HCT116 (cell line): Measurements from ENCODE around the gene SLC23A1. TPM values are rescaled to one million over a fixed set of nuclear protein-coding genes. Genes with fewer than 3 reads are reported as not detected.

ENCODE experiments used
- ATAC-seq: fragments of 200-7000 bp; cut with Tn5 transposase; 2 replicates; pipeline ENCODE4 v1.9.1; 2020; ENCODE audit warnings: mild to moderate bottlenecking, moderate library complexity
- BruUV-seq: library from RNA; stranded (reverse); fragments of 400-500 nt; replicated peaks from 2 replicates; lab custom pipeline; 2021; lab: Mats Ljungman, UMichigan
- CTCF ChIA-PET: fragments of 300-600 bp; sonication (Branson Sonifier 250); formaldehyde crosslinking; loops from one replicate; lab custom pipeline; 2021; ENCODE audit warnings: antibody characterized with exemption; lab: Charles Lee
- POLR2A ChIA-PET: fragments of 300-600, 350-600 bp; sonication (Branson Sonifier 250); formaldehyde crosslinking; loops from one replicate; lab custom pipeline; 2021; ENCODE audit warnings: antibody characterized with exemption; lab: Charles Lee
- RAD21 ChIA-PET, 2 experiments: fragments of 300-600 bp; sonication (Branson Sonifier 250); formaldehyde crosslinking; loops; one replicate each; lab custom pipeline; 2023; ENCODE audit warnings: low total read pairs in 2 of 2; ENCODE audit not compliant: uncharacterized antibody in 2 of 2, unreplicated experiment in 2 of 2, low non-redundant PET in 1 of 2; lab: Charles Lee
- DNase-seq: peaks from one replicate; pipeline ENCODE4 v3.0.0-alpha.2; 2010; ENCODE audit warnings: low read depth, low spot score
- H2AFZ ChIP-seq: fragments of 200-600 bp; shearing (Covaris generic), sonication (generic); 2 replicates; pipeline ENCODE4 v1.6.1; 2017; ENCODE audit warnings: low read depth, mixed run types, mixed read lengths, antibody characterized with exemption, low read length; ENCODE audit not compliant: poor library complexity, severe bottlenecking
- H3K27ac ChIP-seq: 2 replicates; pipeline ENCODE4 v1.5.1; 2012; ENCODE audit warnings: low read depth, low read length
- H3K27me3 ChIP-seq: fragments of 200-600 bp; sonication (generic); 2 replicates; pipeline ENCODE4 v1.6.1; 2016; ENCODE audit warnings: mixed run types, low read length, mixed read lengths; ENCODE audit not compliant: insufficient read depth
- H3K36me3 ChIP-seq, 2 experiments: fragments of 200-500 bp in 1 of 2; fragments of 200-600 bp in 1 of 2; sonication (Bioruptor generic) in 1 of 2; sonication (generic) in 1 of 2; 2 replicates each; pipeline versions ENCODE4 v1.5.1 to v1.6.1; 2014 to 2016; ENCODE audit warnings: low read length in 2 of 2, inconsistent platforms in 1 of 2, mixed read lengths in 1 of 2, mixed run types in 1 of 2; ENCODE audit not compliant: insufficient read depth in 2 of 2, control insufficient read depth in 1 of 2
- H3K4me1 ChIP-seq, 2 experiments: fragments of 200-600 bp in 1 of 2; sonication (generic) in 1 of 2; 2 replicates each; pipeline versions ENCODE4 v1.5.1 to v1.6.1; 2012 to 2017; ENCODE audit warnings: low read length in 2 of 2, inconsistent platforms in 1 of 2, mild to moderate bottlenecking in 1 of 2, mixed read lengths in 1 of 2, mixed run types in 1 of 2, moderate library complexity in 1 of 2; ENCODE audit not compliant: insufficient read depth in 2 of 2, control insufficient read depth in 1 of 2
- H3K4me2 ChIP-seq: fragments of 200-600 bp; sonication (generic); 2 replicates; pipeline ENCODE4 v1.6.1; 2017; ENCODE audit warnings: mixed run types, low read length, mixed read lengths
- H3K4me3 ChIP-seq, 2 experiments: fragments of 200-600 bp in 1 of 2; sonication (generic) in 1 of 2; replicated peaks in 1 of 2; 2 replicates each; pipeline ENCODE4 v1.5.1; 2011 to 2016; ENCODE audit warnings: low read length in 2 of 2, control low read depth in 1 of 2, low read depth in 1 of 2, mild to moderate bottlenecking in 1 of 2, mixed read lengths in 1 of 2, mixed run types in 1 of 2
- H3K79me2 ChIP-seq: fragments of 200-600 bp; sonication (generic); 2 replicates; pipeline ENCODE4 v1.6.1; 2017; ENCODE audit warnings: mild to moderate bottlenecking, mixed run types, low read length, moderate library complexity, mixed read lengths; ENCODE audit not compliant: insufficient read depth
- H3K9ac ChIP-seq: fragments of 200-600 bp; sonication (generic); 2 replicates; pipeline ENCODE4 v1.6.1; 2016; ENCODE audit warnings: low read length, mixed read lengths
- H3K9me2 ChIP-seq: fragments of 200-600 bp; sonication (generic), shearing (Covaris generic); 2 replicates; pipeline ENCODE4 v1.6.1; 2017; ENCODE audit warnings: mixed run types, mild to moderate bottlenecking, moderate library complexity; ENCODE audit not compliant: insufficient read depth
- H3K9me3 ChIP-seq, 2 experiments: fragments of 200-500 bp in 1 of 2; fragments of 200-600 bp in 1 of 2; sonication (Bioruptor generic) in 1 of 2; sonication (generic) in 1 of 2; 2 replicates each; pipeline ENCODE4 v1.6.1; 2014 to 2017; ENCODE audit warnings: low read length in 2 of 2, mixed read lengths in 2 of 2, inconsistent platforms in 1 of 2, low read depth in 1 of 2, mild to moderate bottlenecking in 1 of 2, mixed run types in 1 of 2, moderate library complexity in 1 of 2; ENCODE audit not compliant: control insufficient read depth in 1 of 2, insufficient read depth in 1 of 2
- H4K20me1 ChIP-seq: fragments of 200-600 bp; sonication (generic), shearing (Covaris generic); 2 replicates; pipeline ENCODE4 v1.6.1; 2017; ENCODE audit warnings: mixed run types, mild to moderate bottlenecking, moderate library complexity; ENCODE audit not compliant: insufficient read depth
- CEBPB ChIP-seq: IDR thresholded peaks from 2 replicates; pipeline ENCODE4 v1.6.1; 2012; ENCODE audit warnings: low read depth
- CTCF ChIP-seq, 3 experiments: fragments of 200-600 bp in 1 of 3; sonication (generic) in 1 of 3; IDR thresholded peaks in 2 of 3; conservative IDR thresholded peaks in 1 of 3; 2 replicates each; pipeline ENCODE4 v1.5.1; 2012 to 2017; ENCODE audit warnings: low read depth in 2 of 3, low read length in 2 of 3, antibody characterized with exemption in 1 of 3, borderline replicate concordance in 1 of 3, control low read depth in 1 of 3, mild to moderate bottlenecking in 1 of 3, mixed read lengths in 1 of 3, mixed run types in 1 of 3, moderate library complexity in 1 of 3; ENCODE audit not compliant: insufficient read depth in 1 of 3
- POLR2A ChIP-seq: IDR thresholded peaks from 2 replicates; pipeline ENCODE4 v1.7.0; 2011; ENCODE audit warnings: borderline replicate concordance; ENCODE audit not compliant: insufficient read depth, insufficient read length; ENCODE audit errors: extremely low read depth
- POLR2AphosphoS5 ChIP-seq: IDR thresholded peaks from 2 replicates; pipeline ENCODE4 v1.6.1; 2011; ENCODE audit warnings: mild to moderate bottlenecking, low read depth, low read length, moderate library complexity
- YY1 ChIP-seq: IDR thresholded peaks from 2 replicates; pipeline ENCODE4 v1.6.1; 2011; ENCODE audit warnings: low read length, low read depth, moderate library complexity, mild to moderate bottlenecking; ENCODE audit not compliant: insufficient replicate concordance; ENCODE audit errors: extremely low read depth
- ZBTB33 ChIP-seq: IDR thresholded peaks from 2 replicates; pipeline ENCODE4 v1.6.1; 2011; ENCODE audit warnings: mild to moderate bottlenecking, low read length, moderate library complexity; ENCODE audit not compliant: insufficient replicate concordance; ENCODE audit errors: extremely low read depth
- ZFX ChIP-seq: fragments of 450-650 bp; IDR thresholded peaks from 2 replicates; pipeline ENCODE4 v1.6.1; 2017
- ZNF274 ChIP-seq: fragments of 200-500 bp; sonication (Bioruptor generic); IDR thresholded peaks from 2 replicates; pipeline ENCODE4 v1.6.1; 2014; ENCODE audit warnings: mild to moderate bottlenecking, low read depth, low read length, inconsistent platforms
- intact Hi-C: fragments of 100-400 bp; cut with micrococcal nuclease; formaldehyde crosslinking; loops from 2 replicates; pipeline ENCODE4 v1.10.0; 2022
- total RNA-seq: library from RNA; stranded (reverse); gene quantifications from one replicate; pipeline ENCODE4 v1.2.1, GENCODE V29; 2021; ENCODE audit not compliant: unreplicated experiment

Gene SLC23A1
- total RNA-seq, 1 experiment from 2014 or later = not detected

- Histone ChIP-seq H2AFZ (peak overlapping the region; percentile 68), H3K27me3 (no peaks in the 10 kb centered on the region), H3K79me2 (peaks cover 8% of the 10 kb centered on the region; the same call in 1 of the 2 replicates), H3K9ac (peak overlapping the region; percentile 89), H3K9me2 (no peaks in the 10 kb centered on the region), H3K27ac (peak overlapping the region; percentile 82), H3K4me1 (peaks cover 15 to 56% of the 10 kb centered on the region in 2 experiments), H3K9me3 (no peaks in the 10 kb centered on the region), H3K4me2 (peak overlapping the region; percentile 87), H3K36me3 (no peaks in the 10 kb centered on the region), H4K20me1 (no peaks in the 10 kb centered on the region), H3K4me3 (peak overlapping the region; percentile 65 to 79)
- ChIA-PET RAD21 (no interaction called here), POLR2A (interaction anchor here (0.6 to 1.1 kb wide), 3 partner anchors 11 to 115 kb away, joined by 3 to 4 read pairs (median 4); partner anchors contain the start of gene SPATA24), CTCF (interaction anchor here (0.6 to 3.2 kb wide), 6 partner anchors 9 to 846 kb away, joined by 3 to 10 read pairs (median 4); partner anchors contain the start of gene SPATA24)
- DNase-seq (peak; percentile 66), ATAC-seq (peak; percentile 82)
- intact Hi-C loops = loop anchor here (1.0 to 5.0 kb wide), 4 partner anchors 51 to 816 kb away; partner anchors contain the start of genes HSPA9 and MATR3
- BruUV-seq = TSS peak; percentile 60
- TF ChIP-seq POLR2AphosphoS5 (peak; percentile 53; the same call in 1 of the 2 replicates), YY1 (peak; percentile 65), CEBPB (no peak), CTCF (IDR thresholded peaks at IDR 0.05 in 2 of 3, conservative IDR thresholded peaks at IDR 0.05 in 1 of 3; ENCODE audit: borderline replicate concordance in 1 of 3, insufficient read depth in 1 of 3, low read depth in 2 of 3, low read length in 2 of 3) (peak in 2 of 3 experiments; percentile 76 to 81; a peak in 4 of 6 replicates), POLR2A (peak; percentile 16), ZFX (peak; percentile 84), ZBTB33 (peak; percentile 75), ZNF274 (no peak)
These were observed 9.8 kb upstream of the SLC23A1 start for GRCh38 chr5:139392678-139393496.
